GM21526 (cell line): ENCODE results near the gene CHSY3.
A peak's percentile ranks its signal among the peaks of the same experiment; 100 is the strongest.

Experiments used
- ATAC-seq: cut with Tn5 transposase; IDR thresholded peaks from one replicate; pipeline ENCODE4 v1.9.1; 2021; ENCODE audit warnings: moderate library complexity; ENCODE audit not compliant: unreplicated experiment, low FRiP score

CHSY3 gene

DNA sequence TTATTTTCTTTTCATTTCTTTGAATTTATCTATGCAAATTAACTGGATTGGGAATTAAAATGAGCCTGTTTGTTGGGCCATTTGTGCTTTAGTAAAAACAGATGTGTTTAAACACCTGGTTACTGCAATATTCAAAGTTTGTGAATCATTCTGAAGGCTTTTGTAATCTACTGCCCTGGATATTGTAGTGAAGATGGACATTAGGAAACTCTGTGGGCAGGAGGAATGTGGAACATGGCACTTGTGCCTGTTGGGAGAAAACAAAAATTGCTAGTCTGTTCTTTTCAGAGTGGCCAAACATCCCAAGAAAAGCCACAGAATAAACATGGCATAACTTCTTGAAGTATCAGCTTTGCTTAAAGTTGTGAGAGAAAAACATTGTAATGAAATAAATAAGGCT, 40.8 kb downstream of the CHSY3 start:
- ATAC-seq, result no peak

DNA sequence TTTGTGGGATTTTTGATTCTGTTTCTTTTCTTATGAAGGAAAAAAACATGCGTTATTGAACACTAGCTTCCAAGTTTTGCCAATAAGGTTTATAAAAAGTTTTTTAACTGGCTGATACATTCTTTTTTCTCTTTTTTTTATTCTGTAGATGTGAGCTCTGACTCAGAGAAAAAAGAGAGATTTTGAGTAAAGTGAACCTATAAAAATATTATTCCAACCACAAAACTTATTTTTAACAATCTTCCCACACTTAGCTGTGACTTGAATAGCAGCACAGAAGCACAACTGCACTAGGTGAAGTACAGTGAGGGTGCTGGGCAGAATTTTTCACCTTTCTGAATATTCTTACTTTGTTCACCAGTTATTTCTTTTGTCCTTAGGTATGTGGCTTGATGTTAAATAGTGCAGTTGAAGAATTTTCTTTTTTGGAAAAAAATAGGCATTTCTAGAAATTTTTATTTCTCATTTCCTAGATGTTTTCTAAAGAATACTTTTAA, 41.6 kb downstream of the CHSY3 start:
- no peak for ATAC-seq

DNA sequence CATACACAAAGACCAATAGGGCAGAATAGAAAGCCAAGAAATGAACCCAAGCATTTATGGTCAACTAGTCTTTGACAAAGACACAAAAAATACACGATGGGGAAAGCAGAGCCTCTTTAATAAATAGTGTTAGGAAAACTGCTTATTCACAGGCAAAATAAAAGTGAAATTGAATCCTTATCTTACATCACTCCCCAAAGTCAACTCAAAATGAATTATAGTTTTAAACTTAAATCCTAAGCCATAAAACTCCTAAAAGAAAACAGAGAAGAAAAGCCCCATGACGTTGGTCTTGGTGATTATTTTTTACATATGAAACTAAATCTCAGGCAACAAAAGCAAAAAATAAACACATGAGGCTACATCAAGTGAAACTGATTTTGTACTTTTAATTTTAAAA, 46.8 kb downstream of the CHSY3 start:
- ATAC-seq, result no peak

DNA sequence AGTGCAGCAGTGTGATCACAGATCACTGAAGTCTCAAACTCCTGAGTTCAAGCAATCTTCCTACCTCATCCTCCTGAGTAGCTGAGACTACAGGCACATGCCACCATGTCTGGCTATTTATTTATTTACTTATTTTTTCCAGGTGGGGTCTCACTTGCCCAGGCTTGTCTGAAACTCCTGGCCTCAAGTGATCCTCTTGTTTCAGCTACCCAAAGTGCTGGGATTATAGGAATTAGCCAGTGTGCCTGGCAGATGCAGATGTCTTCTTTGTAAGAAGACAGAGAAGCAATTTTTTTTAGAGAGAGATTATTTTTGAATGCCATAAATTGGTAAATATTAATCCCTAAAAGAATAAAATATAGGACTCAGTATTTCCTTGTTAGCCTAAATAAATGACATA, 54.3 kb downstream of the CHSY3 start:
- no peak for ATAC-seq

DNA sequence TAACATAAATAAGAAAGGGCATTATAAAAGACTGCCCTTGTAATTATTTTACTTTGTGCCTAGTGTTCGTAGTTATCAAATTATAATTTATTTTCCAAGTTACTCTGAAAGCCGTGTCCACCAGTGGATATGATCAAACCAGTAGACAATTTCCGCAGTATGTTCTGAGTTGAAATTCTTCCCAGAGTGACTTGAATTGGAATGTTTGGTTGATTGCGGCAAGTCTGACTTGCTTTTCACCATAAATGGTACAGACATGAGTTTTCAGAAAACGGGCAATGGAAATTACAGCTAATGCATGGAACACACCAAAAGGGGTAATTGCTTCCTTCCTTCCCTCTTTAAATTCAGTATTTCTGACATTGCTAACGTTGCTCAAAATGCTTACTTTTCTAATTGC, 56.6 kb downstream of the CHSY3 start:
- no peak for ATAC-seq

DNA sequence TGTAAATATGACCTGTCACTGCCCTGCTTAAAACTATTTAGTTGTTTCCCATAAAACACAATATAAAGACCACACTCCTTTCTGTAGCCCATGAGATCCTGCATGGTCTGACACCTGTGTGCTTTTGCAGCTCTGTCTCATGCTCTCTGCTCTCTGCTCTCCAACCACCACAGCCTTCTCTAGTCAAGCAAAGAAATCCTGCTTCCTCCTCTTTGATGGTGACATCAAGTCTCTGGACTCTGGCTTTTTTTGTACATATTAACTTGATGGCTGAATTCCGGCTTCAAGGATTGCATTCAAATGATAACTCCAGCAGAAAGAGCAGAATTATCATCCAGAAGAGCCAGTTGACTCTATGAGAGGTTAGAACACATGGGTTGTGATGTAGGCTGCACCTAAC, 58.2 kb downstream of the CHSY3 start:
- no peak for ATAC-seq

DNA sequence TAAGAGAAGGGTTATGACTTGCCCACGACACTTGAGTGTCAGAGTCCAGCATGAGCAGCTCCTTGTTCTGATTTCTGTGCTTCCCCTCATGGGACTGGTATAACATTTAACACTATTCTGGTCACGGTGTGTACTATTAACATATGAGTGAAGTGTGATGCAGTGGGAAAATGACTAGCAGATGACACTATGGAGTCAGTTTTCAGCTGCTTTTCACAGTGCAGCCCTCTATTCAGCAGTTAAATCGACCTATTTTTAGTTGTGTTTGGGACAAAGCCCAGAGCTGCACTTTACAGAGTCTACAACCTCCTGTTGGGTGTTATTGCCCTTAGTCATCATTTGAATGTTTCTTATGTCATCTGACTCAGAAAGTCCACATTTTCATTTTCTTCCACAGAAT, 59.1 kb downstream of the CHSY3 start:
- no peak for ATAC-seq

DNA sequence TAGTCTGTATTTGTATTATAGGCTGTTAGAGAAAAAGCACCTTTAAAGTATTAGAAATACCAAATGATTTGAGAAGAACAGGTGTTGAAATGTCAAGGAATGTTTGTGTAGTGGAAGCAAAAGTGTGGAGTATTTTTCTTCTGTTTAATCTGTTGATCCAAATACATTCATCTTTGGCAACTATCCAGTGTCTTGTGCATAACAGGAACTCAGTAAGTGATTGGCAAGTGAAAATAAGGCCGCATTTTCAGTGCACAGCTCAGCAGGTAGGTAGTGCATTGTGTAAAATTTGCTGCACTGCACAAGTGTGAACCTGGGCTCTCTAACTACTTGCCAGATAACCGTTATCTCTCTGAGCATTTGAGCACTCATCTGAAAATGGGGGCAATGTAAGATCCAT, 61.8 kb downstream of the CHSY3 start:
- no peak for ATAC-seq

DNA sequence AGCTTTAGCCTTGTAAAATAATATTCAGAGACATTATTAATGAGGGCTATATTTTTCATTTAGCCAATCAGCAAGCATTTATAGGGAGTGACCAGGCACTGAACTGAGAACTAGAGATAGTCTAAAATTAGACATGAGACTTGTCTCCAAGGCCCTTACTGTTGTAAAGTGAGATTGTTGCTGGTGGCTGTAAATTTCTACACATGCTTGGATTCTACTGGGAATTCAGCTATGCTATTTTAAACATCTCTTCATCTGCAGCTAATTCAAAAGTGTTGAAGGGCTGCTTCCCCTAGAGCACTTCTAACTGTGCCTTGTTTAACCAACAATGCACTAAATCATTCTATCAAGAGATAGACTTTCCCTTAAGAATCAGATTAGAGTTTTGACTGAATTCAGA, 67.4 kb downstream of the CHSY3 start:
- ATAC-seq, result no peak

DNA sequence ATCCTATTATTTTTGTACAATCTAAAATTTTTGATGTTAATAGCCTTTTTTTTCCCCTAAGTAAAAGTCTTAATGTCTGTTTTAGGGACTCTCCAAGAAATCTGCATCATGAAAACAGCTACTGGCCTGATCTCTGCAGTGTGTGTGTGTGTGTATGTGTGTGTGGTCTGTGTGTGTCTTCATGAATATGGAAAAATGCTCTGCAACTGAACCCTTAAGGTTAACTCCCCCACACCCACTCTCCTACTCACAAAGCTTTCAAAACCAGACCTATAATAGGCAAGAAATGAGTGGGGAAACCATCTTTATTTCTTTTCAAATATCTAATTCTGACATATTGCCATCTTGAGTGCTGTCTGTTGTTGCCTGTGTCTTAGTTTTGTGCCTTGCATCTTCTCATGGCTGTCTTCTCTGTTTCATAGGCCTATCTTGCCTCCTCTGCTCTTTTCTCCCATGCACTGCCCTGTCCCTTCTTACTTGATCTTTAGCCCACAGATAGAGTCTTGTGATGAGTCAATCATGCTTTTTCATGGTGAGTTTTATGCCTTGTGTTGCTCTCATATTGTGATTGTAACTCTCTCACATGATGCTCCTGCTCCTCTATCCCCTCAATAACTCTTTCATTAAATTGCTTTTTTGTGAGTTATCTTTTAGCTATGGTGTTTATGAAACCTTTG, 68.3 kb downstream of the CHSY3 start:
- ATAC-seq, result no peak

DNA sequence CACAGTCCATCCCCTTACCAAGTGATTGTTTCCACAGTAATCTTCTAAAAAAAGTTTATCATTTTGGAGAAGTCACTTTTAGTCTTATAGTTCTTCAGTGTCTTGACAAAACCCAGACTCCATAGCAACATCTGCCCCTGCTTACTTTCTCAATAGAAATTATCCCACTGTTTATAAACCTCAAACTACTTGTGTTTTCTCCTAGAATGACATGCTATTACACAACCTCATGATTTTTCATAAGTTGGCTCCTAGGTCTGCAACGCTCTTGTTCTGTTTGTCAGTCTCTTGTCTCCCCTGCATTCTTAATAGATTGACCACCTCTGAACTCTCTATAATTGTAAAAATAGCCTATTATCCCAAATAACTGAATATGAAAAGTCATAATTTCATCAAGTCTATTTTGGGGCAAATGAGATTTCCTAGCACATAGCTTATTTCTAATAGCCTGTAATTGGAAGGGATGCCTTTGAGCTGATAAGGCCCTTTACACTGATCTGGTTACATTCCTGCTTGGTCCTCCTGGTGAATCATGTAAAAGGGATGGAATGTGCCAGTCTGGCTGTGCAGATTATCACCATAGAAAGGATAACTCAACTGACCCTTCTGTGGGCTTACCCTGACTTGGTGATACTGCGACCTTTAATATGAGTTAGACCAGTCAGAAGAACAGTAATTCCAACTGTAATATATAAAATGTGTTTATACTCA, 69.6 kb downstream of the CHSY3 start:
- no peak for ATAC-seq

DNA sequence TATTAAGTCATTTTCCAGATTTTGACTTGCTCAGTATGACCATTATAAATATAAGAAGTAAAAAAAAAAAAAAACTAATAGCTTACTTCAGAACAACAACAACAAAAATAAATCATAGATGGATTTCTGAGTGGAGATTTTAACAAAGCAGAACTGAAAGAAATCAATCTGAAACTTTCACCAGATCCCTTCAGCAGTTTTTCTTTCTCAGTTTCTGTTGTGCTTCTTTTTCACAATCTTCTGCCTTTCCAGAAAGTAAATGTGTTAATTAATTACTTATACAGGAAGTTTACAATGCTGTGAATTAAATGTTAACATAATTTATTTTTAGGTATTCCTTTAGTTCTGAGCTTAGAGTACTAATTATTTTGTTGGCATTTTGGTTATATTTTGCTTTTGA, 73.5 kb downstream of the CHSY3 start:
- peak; percentile 65 for ATAC-seq

DNA sequence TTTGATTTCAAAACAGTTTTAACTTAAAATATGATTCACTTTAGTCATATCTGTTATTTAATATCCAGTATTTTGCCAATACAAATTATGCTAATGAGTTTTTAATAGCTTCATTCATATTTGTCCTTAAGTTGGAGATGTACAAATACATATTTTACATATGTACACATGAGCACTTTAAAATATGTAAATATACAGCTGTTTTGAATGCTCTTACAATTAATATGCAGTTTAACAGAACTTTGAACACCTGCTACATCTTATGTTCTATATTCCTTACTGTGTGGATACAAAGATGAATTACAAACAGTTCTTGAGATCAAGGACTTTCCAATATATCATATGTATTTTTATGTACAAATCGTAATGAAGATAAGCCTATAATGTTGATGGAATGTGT, 74.0 kb downstream of the CHSY3 start:
- ATAC-seq, result no peak

DNA sequence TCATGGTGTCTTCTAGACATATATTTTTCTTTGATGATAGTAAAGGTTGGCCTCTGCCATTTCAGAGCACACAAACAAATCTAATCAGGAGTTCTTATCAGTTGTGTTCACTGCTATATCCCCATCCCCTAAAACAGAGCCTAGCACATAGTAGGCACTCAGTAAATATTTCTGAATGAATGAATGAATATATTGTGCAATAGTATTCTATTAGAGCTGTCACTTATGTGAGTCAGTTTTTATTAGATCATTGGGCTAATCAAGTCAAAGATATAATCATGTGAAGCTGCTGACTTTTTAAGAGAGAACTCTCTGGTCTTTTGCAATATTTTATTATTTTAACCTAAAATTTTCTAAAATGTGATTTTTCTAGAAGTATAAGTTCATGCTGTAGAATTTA, 84.2 kb downstream of the CHSY3 start:
- ATAC-seq, result no peak

DNA sequence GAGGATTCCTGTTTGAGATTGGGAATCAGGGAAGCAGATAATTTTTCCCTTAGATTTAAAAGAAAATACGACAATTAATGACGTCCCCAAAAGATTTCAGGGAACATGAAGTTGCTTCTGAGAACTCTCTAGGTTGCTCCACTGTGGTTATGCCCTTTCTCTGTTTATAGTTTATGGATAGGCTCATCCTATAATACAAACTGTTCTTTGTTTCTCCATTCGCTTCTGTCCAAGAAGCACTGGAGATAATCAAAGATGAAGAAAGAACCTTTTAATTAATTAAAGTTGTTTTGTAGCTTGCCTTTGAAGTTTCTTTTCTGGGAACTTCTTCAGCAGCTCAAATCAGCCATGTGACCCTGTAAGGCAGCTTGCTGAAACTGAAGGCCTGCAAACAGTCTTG, 87.5 kb downstream of the CHSY3 start:
- ATAC-seq, result no peak

DNA sequence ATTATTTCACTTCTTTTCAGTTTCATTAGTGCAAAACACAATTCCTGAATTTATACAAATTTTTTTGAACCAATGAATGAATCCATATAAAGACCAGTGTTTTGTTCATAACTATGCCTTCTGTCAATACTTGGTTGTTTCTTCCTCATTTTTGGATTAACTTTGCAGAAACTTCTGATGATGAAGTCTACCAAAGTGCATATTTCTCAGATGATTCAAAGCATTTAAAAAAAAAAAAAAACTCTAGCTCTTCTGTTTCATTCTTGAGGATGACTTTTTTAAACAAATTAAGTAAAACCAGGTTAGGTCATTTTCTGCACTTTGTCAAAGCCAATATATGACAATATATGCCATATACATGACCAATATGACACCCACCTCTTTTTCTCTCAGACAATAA, 92.6 kb downstream of the CHSY3 start:
- no peak for ATAC-seq

DNA sequence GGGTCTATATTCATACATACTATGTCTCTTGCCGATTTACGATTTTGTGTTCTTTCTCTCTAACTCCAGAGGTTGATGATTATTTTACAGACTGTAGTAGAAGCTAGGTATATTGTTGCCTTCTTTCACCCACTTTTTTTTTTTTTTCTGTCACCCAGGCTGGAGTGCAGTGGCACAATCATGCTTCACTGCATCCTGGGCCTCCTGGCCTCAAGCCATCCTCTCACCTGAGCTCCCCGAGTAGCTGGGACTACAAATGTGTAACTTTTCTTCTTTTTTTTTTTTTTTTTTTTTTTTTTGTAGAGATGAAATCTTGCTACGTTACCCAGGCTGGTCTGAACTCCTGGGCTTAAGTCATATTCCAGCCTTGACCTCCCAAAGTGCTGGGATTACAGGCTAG, 96.2 kb downstream of the CHSY3 start:
- ATAC-seq, result no peak

DNA sequence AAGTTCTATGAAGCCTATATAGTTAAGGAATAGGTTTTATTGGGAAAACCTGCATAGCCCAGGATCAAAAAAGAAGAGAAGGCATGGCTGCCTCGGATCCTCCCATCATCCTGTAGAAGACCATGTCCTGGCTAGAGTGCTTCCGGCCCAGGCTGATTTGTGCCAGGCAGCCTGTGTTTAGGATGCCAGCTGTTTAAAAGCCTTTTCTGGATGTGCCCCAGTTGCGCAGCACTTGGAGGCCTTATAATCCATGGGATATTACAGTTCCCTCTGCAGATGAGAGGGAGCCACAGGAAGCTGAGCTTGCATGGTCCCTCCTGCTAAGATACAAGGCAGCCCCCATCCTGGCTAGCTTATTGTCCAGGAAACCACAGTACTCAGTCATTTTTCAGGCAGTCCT, 97.9 kb downstream of the CHSY3 start:
- no peak for ATAC-seq

DNA sequence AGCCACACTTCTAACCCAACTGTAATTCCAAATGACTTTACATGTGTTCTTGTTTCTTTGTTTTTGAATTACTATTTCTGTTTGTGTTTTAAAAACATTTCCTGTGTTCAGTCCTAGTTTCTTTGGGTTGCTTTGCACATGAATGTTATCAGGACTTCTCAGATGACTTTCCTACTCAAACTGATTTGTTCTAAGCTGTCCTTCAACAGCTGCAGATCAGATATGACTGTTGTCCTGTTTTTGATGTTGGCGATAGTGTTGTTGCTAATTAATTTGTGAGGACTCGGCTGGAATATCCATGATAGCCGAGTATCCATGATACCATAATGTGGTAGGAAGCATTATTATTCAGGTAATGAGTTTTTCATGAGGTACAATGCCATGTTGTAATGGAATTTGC, 98.6 kb downstream of the CHSY3 start:
- no peak for ATAC-seq

DNA sequence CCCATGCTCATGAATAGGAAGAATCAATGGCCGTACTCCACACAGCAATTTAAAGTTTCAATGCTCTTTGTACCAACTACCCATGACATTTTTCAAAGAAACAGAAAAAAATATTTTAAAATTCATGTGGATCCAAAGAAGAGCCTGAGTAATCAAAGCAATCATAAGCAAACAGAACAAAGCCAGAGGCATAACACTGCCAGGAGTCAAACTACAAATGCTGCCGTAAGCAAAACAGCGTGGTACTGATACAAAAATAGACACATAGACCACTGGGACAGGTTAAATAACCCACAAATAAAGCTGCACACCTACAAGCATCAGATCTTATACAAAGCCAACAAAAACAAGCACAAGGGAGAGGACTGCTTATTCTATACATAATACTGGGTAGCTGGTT, 107.7 kb downstream of the CHSY3 start:
- no peak for ATAC-seq

DNA sequence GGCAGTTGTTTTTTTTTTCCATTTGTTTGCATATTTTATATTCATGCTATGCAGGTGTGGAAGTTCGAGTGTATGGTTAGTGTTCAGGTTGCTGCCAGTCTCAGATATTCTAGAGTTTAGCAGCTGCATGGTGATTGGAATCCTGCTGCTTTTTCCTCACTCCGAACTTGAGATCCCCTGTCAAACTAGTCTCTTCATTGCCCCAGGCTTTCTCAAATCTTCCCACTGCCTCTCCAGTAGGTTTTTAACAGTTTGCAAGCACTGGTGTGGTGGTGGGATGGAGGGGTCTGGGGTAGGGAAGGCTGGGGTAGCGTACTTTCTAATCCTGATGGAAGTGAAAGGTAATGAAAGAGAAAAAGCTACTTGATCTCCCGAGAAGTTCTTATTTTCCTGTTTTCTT, 112.9 kb downstream of the CHSY3 start:
- no peak for ATAC-seq

DNA sequence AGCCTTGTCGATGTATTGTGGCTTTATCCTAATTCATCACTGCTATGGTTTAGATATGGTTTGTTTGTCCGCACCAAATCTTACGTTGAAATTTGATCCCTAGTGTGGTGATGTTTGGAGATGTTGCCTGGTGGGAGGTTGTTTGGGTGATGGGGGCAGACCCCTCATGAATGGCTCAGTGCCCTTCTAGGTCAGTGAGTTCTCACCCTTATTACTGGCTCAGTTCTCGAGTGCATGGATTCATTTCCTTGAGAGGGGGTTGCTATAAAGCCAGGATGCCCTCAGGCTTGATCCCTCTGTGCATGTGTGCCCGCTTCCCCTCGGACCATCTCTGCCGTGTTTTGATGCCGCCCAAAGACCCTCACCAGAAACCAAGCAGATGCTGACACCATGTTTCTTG, 114.4 kb downstream of the CHSY3 start:
- ATAC-seq, result no peak
